Psoas muscle (tissue), 8 donors: ENCODE measurements around the gene MAP2K1. TPM values are rescaled to one million over a fixed set of nuclear protein-coding genes. Genes with fewer than 3 reads are reported as not detected.

Experiments used
- ATAC-seq, 4 donors: fragments of 200-7000 bp; cut with Tn5 transposase; one replicate each; pipeline ENCODE4 v1.9.1; 2020; ENCODE audit warnings: moderate library complexity in 3 of 4, mild to moderate bottlenecking in 2 of 4
- DNase-seq, 2 donors: peaks; one replicate each; pipeline ENCODE4 v3.0.0-alpha.2; 2020
- H3K27ac ChIP-seq: fragments of 200-600 bp; one replicate; pipeline ENCODE4 v1.8.0; 2022
- H3K27me3 ChIP-seq, 3 donors: fragments of 200-600 bp in 1 of 3; one replicate each; pipeline versions ENCODE4 v1.6.1 to v1.8.0; 2013 to 2022; ENCODE audit warnings: low read length in 2 of 3, mild to moderate bottlenecking in 2 of 3, moderate library complexity in 1 of 3; ENCODE audit not compliant: insufficient read depth in 3 of 3
- H3K36me3 ChIP-seq, 2 donors: fragments of 200-600 bp in 1 of 2; one replicate each; pipeline versions ENCODE4 v1.6.1 to v1.8.0; 2013 to 2022; ENCODE audit warnings: low read depth in 1 of 2, mild to moderate bottlenecking in 1 of 2, moderate library complexity in 1 of 2; ENCODE audit not compliant: insufficient read depth in 1 of 2
- H3K4me1 ChIP-seq: fragments of 200-600 bp; one replicate; pipeline ENCODE4 v1.8.0; 2022
- H3K4me3 ChIP-seq: fragments of 200-600 bp; one replicate; pipeline ENCODE4 v1.8.0; 2022; ENCODE audit warnings: mild to moderate bottlenecking
- H3K9me3 ChIP-seq: fragments of 200-600 bp; one replicate; pipeline ENCODE4 v1.8.0; 2022
- CTCF ChIP-seq: fragments of 200-600 bp; IDR thresholded peaks from one replicate; pipeline ENCODE4 v1.8.0; 2022; ENCODE audit warnings: antibody characterized with exemption
- WGBS, 3 donors: extraction: QIAGEN DNeasy Blood & Tissue Kit; methylation state at CpG; one replicate each; pipeline versions ENCODE4 v1.1.6 to v1.1.7; 2013; 5-methylcytosine and 5-hydroxymethylcytosine counted together
- intact Hi-C, 2 donors: fragments of 100-400 bp; cut with DNase I; formaldehyde crosslinking; loops; one replicate each; pipeline versions ENCODE4 v1.11.0 to v1.14.2; 2022
- polyA plus RNA-seq, 3 donors: library from polyadenylated mRNA; stranded (reverse); fragments of 200-250 nt; gene quantifications; one replicate each; pipeline ENCODE4 v1.2.3, GENCODE V29; 2013
- total RNA-seq, 4 donors: library from RNA; stranded (reverse); fragmentation: NEBNext Ultra II Directional in 2 of 4; extraction: Animal tissue kit (Norgen Biotek cat#: 25700) in 2 of 4; gene quantifications; one replicate each; pipeline versions ENCODE4 v1.2.1 to v1.2.4, GENCODE V29; 2021 to 2023
- donor health status: healthy with polysubstance abuse.
- donor health status: DM: no; HTN: no; CAD: no; lungs with moderate emphysema.
- donor health status: Bipolar disorder and iron deficiency.
- donor health status: healthy.
- donor health status: DM: yes; HTN: yes; CAD: no.
- donor health status: DM: no; HTN: no; CAD: no.
- donor health status: DM: no; HTN: no; CAD: no.
- donor health status: DM: yes; HTN: yes; CAD: no.

MAP2K1 gene
- total and polyA plus RNA-seq, 7 donors = 56.3 to 135 (median 66.9) TPM

DNA sequence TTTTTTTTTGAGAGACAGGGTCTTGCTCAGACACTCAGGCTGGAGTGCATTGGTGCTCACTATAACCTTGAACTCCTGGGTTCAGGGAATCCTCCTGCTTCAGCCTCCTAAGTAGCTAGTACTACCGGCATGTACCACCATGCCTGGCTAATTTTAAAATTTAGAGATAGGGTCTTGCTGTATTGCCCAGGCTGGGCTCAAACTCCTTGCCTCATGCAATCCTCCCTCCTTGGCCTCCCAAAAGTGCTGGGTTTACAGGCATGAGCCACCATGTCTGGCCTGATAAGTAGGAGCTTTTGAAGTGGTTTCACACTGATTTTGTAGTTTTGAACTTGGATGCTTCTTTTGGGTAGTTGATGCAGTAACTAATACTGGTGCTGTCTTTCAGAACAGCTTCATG lies 7.8 kb downstream of the MAP2K1 start:
- ATAC-seq = no peak
- Histone ChIP-seq H3K27ac (no peak overlapping the region), H3K4me1 (peaks cover 24% of the 10 kb centered on the region), H3K27me3 (no peaks in the 10 kb centered on the region), H3K9me3 (no peaks in the 10 kb centered on the region), H3K36me3 (peaks cover 0 to 11% of the 10 kb centered on the region in 2 donors), H3K4me3 (no peak overlapping the region)
- intact Hi-C loops = no loop called here
- no peak for DNase-seq
- no peak for TF ChIP-seq CTCF
- 94 to 96% (median 95%) methylated on average over 1 of the region's 1 CpG for WGBS, 3 donors

DNA sequence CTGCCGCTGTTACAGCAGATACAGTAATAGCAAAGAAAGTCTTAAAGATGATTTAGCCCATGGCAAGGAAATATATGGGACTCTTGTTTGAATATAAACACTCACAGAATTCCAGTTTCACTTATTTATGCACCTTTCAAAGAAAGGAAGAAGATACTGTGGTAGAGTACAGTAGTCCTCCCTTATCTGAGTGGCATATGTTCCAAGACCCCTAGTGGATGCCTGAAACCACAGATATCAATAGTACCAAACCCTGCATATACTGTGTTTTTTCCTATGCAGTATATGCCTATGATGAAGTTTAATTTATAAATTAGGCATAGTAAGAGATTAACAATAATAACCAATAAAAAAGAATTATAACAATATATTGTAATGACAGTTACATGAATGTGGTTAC lies 8.2 kb downstream of the MAP2K1 start:
- H3K4me3 ChIP-seq = no peak overlapping the region
- intact Hi-C loops = no loop called here
- ATAC-seq (no peak), DNase-seq (no peak)
- H3K36me3 ChIP-seq = peaks cover 0 to 13% of the 10 kb centered on the region in 2 donors
- no peaks in the 10 kb centered on the region for H3K27me3 ChIP-seq
- no peak for TF ChIP-seq CTCF
- H3K4me1 ChIP-seq = peaks cover 20% of the 10 kb centered on the region
- WGBS, 3 donors = 92 to 100% (median 97%) methylated on average over 1 of the region's 1 CpG
- H3K9me3 ChIP-seq = no peaks in the 10 kb centered on the region
- no peak overlapping the region for H3K27ac ChIP-seq

DNA sequence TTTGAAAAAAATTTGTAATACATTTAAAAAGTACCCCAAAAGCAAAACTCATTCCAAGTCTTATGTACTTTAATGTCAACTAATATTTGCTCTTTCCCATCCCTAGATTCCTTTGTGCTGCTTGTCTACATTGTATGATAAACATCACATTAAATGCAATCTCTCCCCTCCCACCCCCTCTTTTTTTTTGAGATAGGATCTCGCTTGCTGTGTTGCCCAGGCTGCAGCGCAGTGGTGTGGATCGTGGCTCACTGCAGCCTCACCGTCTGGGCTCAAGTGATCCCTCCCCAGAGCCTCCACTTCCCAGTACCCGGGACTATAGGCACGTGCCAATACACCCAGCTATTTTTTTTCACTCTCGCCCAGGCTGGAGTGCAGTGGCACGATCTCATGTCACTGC lies 12.6 kb downstream of the MAP2K1 start:
- no peak for TF ChIP-seq CTCF
- peaks cover 0 to 13% of the 10 kb centered on the region in 2 donors for H3K36me3 ChIP-seq
- H3K27ac ChIP-seq = no peak overlapping the region
- no peak for DNase-seq
- H3K4me1 ChIP-seq = peaks cover 12% of the 10 kb centered on the region
- intact Hi-C loops = no loop called here
- H3K27me3 ChIP-seq = no peaks in the 10 kb centered on the region
- no peak overlapping the region for H3K4me3 ChIP-seq
- no peak for ATAC-seq
- 91 to 93% (median 92%) methylated on average over 8 of the region's 8 CpGs for WGBS, 3 donors
- H3K9me3 ChIP-seq = no peaks in the 10 kb centered on the region

DNA sequence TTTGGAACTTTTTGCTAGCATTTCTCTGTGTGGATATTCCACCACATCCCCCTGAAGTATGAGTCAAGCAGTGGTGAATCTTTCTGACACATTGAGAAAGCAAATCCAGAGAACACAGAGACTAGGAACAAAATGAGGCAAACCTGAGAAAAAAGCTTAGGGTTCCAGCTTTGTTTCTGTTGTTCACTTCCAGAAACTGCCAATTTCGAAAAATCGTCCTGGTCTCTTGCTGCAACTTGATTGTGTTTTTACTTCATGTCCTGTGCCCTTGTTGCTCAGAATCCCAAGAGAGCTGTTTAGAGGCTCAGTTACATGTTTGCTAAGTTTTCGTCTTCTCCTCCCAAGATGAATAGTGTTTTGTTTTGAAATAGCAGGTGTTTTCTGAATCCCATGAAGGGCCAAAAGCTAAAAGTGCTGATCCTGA lies 13.7 kb downstream of the MAP2K1 start:
- ATAC-seq (peak in 2 of 4 donors; percentile 46 to 62), DNase-seq (no peak)
- Histone ChIP-seq H3K9me3 (no peaks in the 10 kb centered on the region), H3K4me1 (peaks cover 23% of the 10 kb centered on the region), H3K27me3 (no peaks in the 10 kb centered on the region), H3K36me3 (peaks cover 0 to 13% of the 10 kb centered on the region in 2 donors), H3K27ac (no peak overlapping the region), H3K4me3 (no peak overlapping the region)
- WGBS, 3 donors = 42 to 52% (median 46%) methylated on average over 3 of the region's 3 CpGs
- intact Hi-C loops = loop anchor here in 1 of 2 donors (5.0 kb wide), 1 partner anchor 77 kb away; no protein-coding TSS in a partner anchor
- TF ChIP-seq CTCF = no peak
